H1 (cell line): ENCODE results near the gene ANKDD1A. TPM values are rescaled to one million over a fixed set of nuclear protein-coding genes. Genes with fewer than 3 reads are reported as not detected.

Experiments
- CTCF ChIA-PET: fragments of 300-600 bp; sonication (Branson Sonifier 250); formaldehyde crosslinking; loops from one replicate; lab custom pipeline; 2021; ENCODE audit not compliant: partially characterized antibody; lab: Charles Lee
- POLR2A ChIA-PET: fragments of 300-600 bp; sonication (Branson Sonifier 250); formaldehyde crosslinking; loops from one replicate; lab custom pipeline; 2021; ENCODE audit warnings: inconsistent platforms; ENCODE audit not compliant: partially characterized antibody; lab: Charles Lee
- DNase-seq, 2 experiments: peaks; one replicate each; pipeline versions ENCODE4 v3.0.0 to v3.0.0-alpha.2; 2010 to 2022; ENCODE audit warnings: low spot score in 2 of 2, low read depth in 1 of 2, mixed read lengths in 1 of 2
- FAIRE-seq: peaks from 2 replicates; lab custom pipeline; 2011; peaks lifted over from hg19 to GRCh38; lab: Jason Lieb, UNC
- H2AFZ ChIP-seq: 2 replicates; pipeline ENCODE4 v1.8.1; 2012; ENCODE audit warnings: low read length, inconsistent platforms
- H2AK5ac ChIP-seq: 2 replicates; pipeline ENCODE4 v1.6.1; 2013; ENCODE audit warnings: low read depth, low read length
- H2BK120ac ChIP-seq: replicated peaks from 2 replicates; pipeline ENCODE3; 2013; ENCODE audit warnings: low read depth, low read length, inconsistent platforms
- H2BK12ac ChIP-seq: 2 replicates; pipeline ENCODE4 v1.6.1; 2013; ENCODE audit warnings: low read depth, low read length
- H2BK15ac ChIP-seq: 2 replicates; pipeline ENCODE4 v1.6.1; 2013; ENCODE audit warnings: low read length
- H2BK20ac ChIP-seq: 2 replicates; pipeline ENCODE4 v1.6.1; 2013; ENCODE audit warnings: low read length
- H2BK5ac ChIP-seq: 2 replicates; pipeline ENCODE4 v1.6.1; 2013; ENCODE audit warnings: low read depth, low read length
- H3K14ac ChIP-seq: 2 replicates; pipeline ENCODE4 v1.6.1; 2013; ENCODE audit warnings: inconsistent platforms; ENCODE audit not compliant: insufficient read length
- H3K18ac ChIP-seq: 2 replicates; pipeline ENCODE4 v1.6.1; 2013; ENCODE audit warnings: low read length; ENCODE audit errors: extremely low read depth
- H3K23ac ChIP-seq: 2 replicates; pipeline ENCODE4 v1.6.1; 2013; ENCODE audit warnings: inconsistent platforms; ENCODE audit not compliant: insufficient read length
- H3K23me2 ChIP-seq: 2 replicates; pipeline ENCODE4 v1.6.1; 2013; ENCODE audit warnings: low read depth, low read length
- H3K27ac ChIP-seq: 2 replicates; pipeline ENCODE4 v1.6.1; 2011; ENCODE audit warnings: low read depth, low read length, inconsistent platforms
- H3K27me3 ChIP-seq, 4 experiments: replicated peaks in 1 of 4; 1 replicate in 1 of 4; 2 replicates in 3 of 4; pipeline versions ENCODE4 v1.6.1 to v1.8.1; 2011 to 2013; ENCODE audit warnings: low read length in 3 of 4, mild to moderate bottlenecking in 3 of 4, inconsistent platforms in 2 of 4, mixed read lengths in 2 of 4, moderate library complexity in 1 of 4; ENCODE audit not compliant: control insufficient read depth in 3 of 4, insufficient read depth in 3 of 4; ENCODE audit errors: extremely low read depth in 1 of 4
- H3K36me3 ChIP-seq, 4 experiments: 2 replicates each; pipeline versions ENCODE4 v1.6.1 to v1.8.1; 2011 to 2013; ENCODE audit warnings: mild to moderate bottlenecking in 4 of 4, low read length in 3 of 4, moderate library complexity in 2 of 4, control low read depth in 1 of 4, inconsistent platforms in 1 of 4; ENCODE audit not compliant: insufficient read depth in 4 of 4, control insufficient read depth in 2 of 4
- H3K4ac ChIP-seq: replicated peaks from 2 replicates; pipeline ENCODE3; 2013; ENCODE audit warnings: low read length, low read depth, mixed read lengths, inconsistent platforms; ENCODE audit not compliant: insufficient read length
- H3K4me1 ChIP-seq, 4 experiments: replicated peaks in 1 of 4; 1 replicate in 1 of 4; 2 replicates in 3 of 4; pipeline versions ENCODE4 v1.6.1 to v1.8.1; 2011 to 2013; ENCODE audit warnings: low read length in 3 of 4, inconsistent platforms in 2 of 4, mixed read lengths in 1 of 4; ENCODE audit not compliant: insufficient read depth in 4 of 4, control insufficient read depth in 3 of 4
- H3K4me2 ChIP-seq, 2 experiments: 2 replicates each; pipeline versions ENCODE4 v1.6.1 to v1.8.1; 2011 to 2013; ENCODE audit warnings: low read depth in 2 of 2, low read length in 2 of 2, control low read depth in 1 of 2, inconsistent platforms in 1 of 2, mild to moderate bottlenecking in 1 of 2; ENCODE audit not compliant: insufficient read depth in 1 of 2
- H3K4me3 ChIP-seq, 4 experiments: fragments of 200-600, 300-600 bp in 1 of 4; sonication (generic), shearing (Covaris generic), sonication (Bioruptor Twin) in 1 of 4; 2 replicates each; pipeline versions ENCODE4 v1.5.1 to v1.8.1; 2011 to 2016; ENCODE audit warnings: low read length in 4 of 4, low read depth in 3 of 4, control low read depth in 2 of 4, inconsistent platforms in 2 of 4, mild to moderate bottlenecking in 2 of 4, mixed read lengths in 1 of 4, moderate library complexity in 1 of 4; ENCODE audit not compliant: insufficient read depth in 2 of 4; ENCODE audit errors: extremely low read depth in 1 of 4
- H3K56ac ChIP-seq: replicated peaks from 2 replicates; pipeline ENCODE3; 2013; ENCODE audit warnings: low read depth, mild to moderate bottlenecking, mixed read lengths, low read length, inconsistent platforms; ENCODE audit not compliant: insufficient read length
- H3K79me1 ChIP-seq: 2 replicates; pipeline ENCODE4 v1.6.1; 2013; ENCODE audit warnings: low read depth, low read length, control low read depth
- H3K79me2 ChIP-seq, 2 experiments: 2 replicates each; pipeline versions ENCODE4 v1.6.1 to v1.8.1; 2012 to 2013; ENCODE audit warnings: low read length in 2 of 2, mild to moderate bottlenecking in 2 of 2, inconsistent platforms in 1 of 2; ENCODE audit not compliant: insufficient read depth in 2 of 2, control insufficient read depth in 1 of 2
- H3K9ac ChIP-seq, 4 experiments: replicated peaks in 1 of 4; 1 replicate in 1 of 4; 2 replicates in 3 of 4; pipeline versions ENCODE4 v1.6.1 to v1.8.1; 2011 to 2013; ENCODE audit warnings: low read depth in 3 of 4, low read length in 3 of 4, control low read depth in 2 of 4, mild to moderate bottlenecking in 2 of 4, moderate library complexity in 2 of 4, inconsistent platforms in 1 of 4; ENCODE audit errors: extremely low read depth in 1 of 4
- H3K9me3 ChIP-seq, 2 experiments: 2 replicates each; pipeline versions ENCODE4 v1.6.1 to v1.8.1; 2012 to 2013; ENCODE audit warnings: mild to moderate bottlenecking in 2 of 2, moderate library complexity in 2 of 2, control low read depth in 1 of 2, inconsistent platforms in 1 of 2, low read depth in 1 of 2, low read length in 1 of 2, mixed read lengths in 1 of 2; ENCODE audit not compliant: insufficient read depth in 2 of 2
- H4K20me1 ChIP-seq, 2 experiments: replicated peaks in 1 of 2; 2 replicates each; pipeline versions ENCODE3 to v1.8.1; 2011 to 2013; ENCODE audit warnings: inconsistent platforms in 2 of 2, low read length in 2 of 2, mild to moderate bottlenecking in 1 of 2; ENCODE audit not compliant: insufficient read depth in 2 of 2, control insufficient read depth in 1 of 2
- H4K5ac ChIP-seq: 2 replicates; pipeline ENCODE4 v1.6.1; 2013; ENCODE audit warnings: low read length, low read depth, mixed read lengths, inconsistent platforms; ENCODE audit not compliant: insufficient read length
- H4K8ac ChIP-seq: 2 replicates; pipeline ENCODE4 v1.8.0; 2013; ENCODE audit warnings: mild to moderate bottlenecking, moderate library complexity, low read length, inconsistent platforms; ENCODE audit not compliant: insufficient read depth; ENCODE audit errors: extremely low read depth
- H4K91ac ChIP-seq: replicated peaks from 2 replicates; pipeline ENCODE3; 2013; ENCODE audit warnings: low read length, mixed read lengths, inconsistent platforms; ENCODE audit not compliant: insufficient read length
- CTCF ChIP-seq, 3 experiments: IDR thresholded peaks; 1 replicate in 2 of 3; 2 replicates in 1 of 3; pipeline versions ENCODE4 v1.5.1 to v1.6.1; 2011; ENCODE audit warnings: low read length in 3 of 3, mild to moderate bottlenecking in 3 of 3, inconsistent platforms in 2 of 3, low read depth in 1 of 3, moderate library complexity in 1 of 3; ENCODE audit not compliant: insufficient read depth in 1 of 3; ENCODE audit errors: control extremely low read depth in 1 of 3
- E2F6 ChIP-seq: IDR thresholded peaks from 2 replicates; pipeline ENCODE4 v1.6.1; 2012; ENCODE audit warnings: inconsistent platforms
- HDAC2 ChIP-seq, 2 experiments: fragments of 300-600 bp in 1 of 2; sonication (generic) in 1 of 2; IDR thresholded peaks; 2 replicates each; pipeline ENCODE4 v1.6.1; 2011 to 2012; ENCODE audit warnings: low read depth in 2 of 2, low read length in 2 of 2, mild to moderate bottlenecking in 2 of 2, moderate library complexity in 2 of 2, borderline replicate concordance in 1 of 2, inconsistent platforms in 1 of 2
- POLR2A ChIP-seq, 2 experiments: IDR thresholded peaks; 1 replicate in 1 of 2; 2 replicates in 1 of 2; pipeline ENCODE4 v1.6.1; 2011; ENCODE audit warnings: low read depth in 2 of 2, low read length in 2 of 2, mild to moderate bottlenecking in 2 of 2; ENCODE audit errors: control extremely low read depth in 1 of 2
- RBBP5 ChIP-seq: IDR thresholded peaks from 2 replicates; pipeline ENCODE4 v1.7.1; 2012; ENCODE audit warnings: low read depth, mild to moderate bottlenecking, inconsistent platforms, low read length, moderate library complexity, borderline replicate concordance
- RXRA ChIP-seq: IDR thresholded peaks from 2 replicates; pipeline ENCODE4 v1.6.1; 2011; ENCODE audit warnings: low read depth, mild to moderate bottlenecking, low read length, moderate library complexity; ENCODE audit not compliant: insufficient read depth
- SIRT6 ChIP-seq: IDR thresholded peaks from one replicate; pipeline ENCODE4 v1.7.1; 2012; ENCODE audit warnings: low read length, inconsistent platforms
- SUZ12 ChIP-seq: fragments of 200-600 bp; sonication (generic); IDR thresholded peaks from 2 replicates; pipeline ENCODE4 v1.6.1; 2012; ENCODE audit warnings: mild to moderate bottlenecking, inconsistent platforms, low read length, moderate library complexity, mixed read lengths
- WGBS, 2 experiments: shearing (Covaris generic) in 1 of 2; methylation state at CpG; one replicate each; pipeline versions ENCODE4 v1.1.6 to v1.1.7; 2013 to 2015; ENCODE audit warnings: low lambda C conversion rate in 2 of 2, mixed read lengths in 2 of 2, inconsistent platforms in 1 of 2, low coverage in 1 of 2, missing lambda C conversion rate in 1 of 2; ENCODE audit not compliant: insufficient replicate concordance in 2 of 2, insufficient coverage in 1 of 2, insufficient read length in 1 of 2; ENCODE audit errors: extremely low coverage in 1 of 2, missing lambda C conversion rate in 1 of 2; 5-methylcytosine and 5-hydroxymethylcytosine counted together
- polyA plus RNA-seq, 7 experiments: library from polyadenylated mRNA; depleted of rRNA in 3 of 7; stranded (reverse) in 5 of 7; unstranded in 2 of 7; fragments of >200 nt in 5 of 7; fragments of 200-250 nt in 2 of 7; gene quantifications; 1 replicate in 5 of 7; 2 replicates in 1 of 7; 4 replicates in 1 of 7; pipeline versions ENCODE4 v1.2.1 to v1.2.3, GENCODE V29; 2011 to 2013; ENCODE audit warnings: missing spikeins in 2 of 7, mixed read lengths in 2 of 7
- total RNA-seq: library from RNA; stranded (reverse); fragmentation: NEBNext Ultra II Directional; extraction: Animal tissue kit (Norgen Biotek cat#: 25700); gene quantifications from 2 replicates; pipeline ENCODE4 v1.2.1, GENCODE V29; 2021

Gene ANKDD1A
- total and polyA plus RNA-seq, 2 of the 8 experiments (the other 6 are each of a cell fraction or from before 2014, with no cell fraction given), result 4.1 to 5.0 TPM

GRCh38 chr15:64897345-64897985 lies 14.2 kb upstream of the ANKDD1A start:
- CTCF ChIA-PET, result interaction anchor here (1.0 to 1.4 kb wide), 3 partner anchors 14 to 87 kb away, joined by 3 to 5 read pairs (median 4); partner anchors contain the start of gene ANKDD1A
- Histone ChIP-seq H3K18ac (no peak overlapping the region), H2BK15ac (peak overlapping the region; percentile 49; the same call in 1 of the 2 replicates), H3K27ac (no peak overlapping the region), H3K4me2 (no peak overlapping the region), H3K79me1 (no peaks in the 10 kb centered on the region), H3K23me2 (peaks cover 10% of the 10 kb centered on the region; the same call in 1 of the 2 replicates), H3K4ac (no peak overlapping the region), H4K5ac (no peak overlapping the region), H4K20me1 (no peaks in the 10 kb centered on the region), H3K9me3 (peaks cover 8 to 12% of the 10 kb centered on the region in 2 experiments; a peak in 2 of 4 replicates), H3K4me3 (no peak overlapping the region), H4K91ac (peak overlapping the region; percentile 81), H2AK5ac (0 out of 2 replicates have a peak overlapping the region, but pooled peaks have one; percentile 10), H3K79me2 (no peaks in the 10 kb centered on the region), H2AFZ (no peak overlapping the region), H3K27me3 (no peaks in the 10 kb centered on the region), H3K4me1 (peaks cover 7 to 26% (median 14%) of the 10 kb centered on the region in 4 experiments; a peak in 6 of 7 replicates), H4K8ac (no peak overlapping the region), H3K14ac (no peak overlapping the region), H3K56ac (no peak overlapping the region), H3K23ac (no peak overlapping the region), H2BK120ac (no peak overlapping the region), H2BK12ac (no peak overlapping the region), H2BK20ac (no peak overlapping the region), H2BK5ac (no peak overlapping the region), H3K36me3 (peaks cover 0 to 2% (median 0%) of the 10 kb centered on the region in 4 experiments; a peak in 1 of 8 replicates), H3K9ac (no peak overlapping the region)
- FAIRE-seq, result no peak
- 95% methylated on average over 6 of the region's 6 CpGs; no CpG with 5 or more reads in 1 of the 2 experiments for WGBS, 2 experiments
- POLR2A ChIA-PET, result interaction anchor here (0.8 to 1.3 kb wide), 3 partner anchors 14 to 80 kb away, joined by 3 to 5 read pairs (median 4); partner anchors contain the start of gene ANKDD1A
- DNase-seq, result no peak
- TF ChIP-seq RBBP5, result no peak
- no peak for TF ChIP-seq HDAC2 (IDR thresholded peaks at IDR 0.05; ENCODE audit: borderline replicate concordance in 1 of 2, low read depth in 2 of 2, low read length in 2 of 2)
- TF ChIP-seq SUZ12, result no peak
- no peak for TF ChIP-seq E2F6
- no peak for TF ChIP-seq RXRA
- TF ChIP-seq SIRT6, result no peak
- no peak for TF ChIP-seq CTCF (IDR thresholded peaks at IDR 0.05; ENCODE audit: control extremely low read depth in 1 of 3, insufficient read depth in 1 of 3, low read depth in 1 of 3, low read length in 3 of 3)
- TF ChIP-seq POLR2A (IDR thresholded peaks at IDR 0.05; ENCODE audit: control extremely low read depth in 1 of 2, low read depth in 2 of 2, low read length in 2 of 2), result no peak
